Activated CD4-positive, alpha-beta T cell treated with anti-CD3 and anti-CD28 coated beads, Interleukin-10, Interleukin-2, amounts not matched to agents 100 ng/mL and 50 ng/mL, durations not matched to agents 16 hours and 8 hours (primary cell): ENCODE measurements around the gene SMIM44.

Experiments
- DNase-seq: peaks from one replicate; pipeline ENCODE4 v3.0.0-alpha.2; 2020

SMIM44 gene

GRCh38 chr19:3475449-3475848, 7.8 kb downstream of the SMIM44 start:
- DNase-seq: no peak

GRCh38 chr19:3474614-3475013, 8.6 kb downstream of the SMIM44 start:
- DNase-seq: no peak

GRCh38 chr19:3474010-3474409, 9.2 kb downstream of the SMIM44 start:
- DNase-seq: no peak

- DNase-seq: no peak
Measured at GRCh38 chr19:3471954-3472655, 11.1 kb downstream of the SMIM44 start.

- DNase-seq: no peak
Measured at GRCh38 chr19:3470500-3471128, 12.6 kb downstream of the SMIM44 start.

- DNase-seq: no peak
Measured at GRCh38 chr19:3469638-3470499, 13.4 kb downstream of the SMIM44 start.

- DNase-seq: no peak
Measured at GRCh38 chr19:3468211-3468610, 15.0 kb downstream of the SMIM44 start.

GRCh38 chr19:3467437-3468198, 15.6 kb downstream of the SMIM44 start:
- DNase-seq: no peak

- DNase-seq: no peak
Measured at GRCh38 chr19:3466635-3467034, 16.6 kb downstream of the SMIM44 start.

- DNase-seq: no peak
Measured at GRCh38 chr19:3465552-3465951, 17.7 kb downstream of the SMIM44 start.

- DNase-seq: no peak
Measured at GRCh38 chr19:3464587-3465235, 18.5 kb downstream of the SMIM44 start.

- DNase-seq: no peak
Measured at GRCh38 chr19:3463714-3464586, 19.3 kb downstream of the SMIM44 start.

- DNase-seq: no peak
Measured at GRCh38 chr19:3462991-3463713, 20.1 kb downstream of the SMIM44 start.

- no peak for DNase-seq
Measured at GRCh38 chr19:3459965-3460582, 23.2 kb downstream of the SMIM44 start.

GRCh38 chr19:3459089-3459881, 24.0 kb downstream of the SMIM44 start:
- no peak for DNase-seq

- DNase-seq: no peak
Measured at GRCh38 chr19:3458229-3459088, 24.8 kb downstream of the SMIM44 start.

GRCh38 chr19:3457528-3458228, 25.6 kb downstream of the SMIM44 start:
- no peak for DNase-seq
